Fibroblast of villous mesenchyme (primary cell): ENCODE data around the gene CCDC60. TPM values are rescaled to one million over a fixed set of nuclear protein-coding genes. Genes with fewer than 3 reads are reported as not detected.

Experiments
- DNase-seq: peaks from one replicate; pipeline ENCODE4 v3.0.0-alpha.2; 2010; ENCODE audit warnings: low read depth
- H3K4me3 ChIP-seq: 2 replicates; pipeline ENCODE4 v1.5.1; 2011; ENCODE audit warnings: low read depth, mild to moderate bottlenecking, low read length
- CTCF ChIP-seq: IDR thresholded peaks from 2 replicates; pipeline ENCODE4 v1.5.1; 2012; ENCODE audit warnings: low read depth, mild to moderate bottlenecking, low read length; ENCODE audit not compliant: insufficient read depth
- total RNA-seq: library from RNA; depleted of rRNA; stranded (reverse); fragments of >200 nt; gene quantifications from 2 replicates; pipeline ENCODE4 v1.2.3, GENCODE V29; 2012

The CCDC60 gene
- total RNA-seq, 1 donor, result not detected

GRCh38 chr12:119375883-119376190 lies 41.3 kb downstream of the CCDC60 start:
- TF ChIP-seq CTCF, result no peak
- DNase-seq, result no peak
- H3K4me3 ChIP-seq, result no peak overlapping the region

DNA sequence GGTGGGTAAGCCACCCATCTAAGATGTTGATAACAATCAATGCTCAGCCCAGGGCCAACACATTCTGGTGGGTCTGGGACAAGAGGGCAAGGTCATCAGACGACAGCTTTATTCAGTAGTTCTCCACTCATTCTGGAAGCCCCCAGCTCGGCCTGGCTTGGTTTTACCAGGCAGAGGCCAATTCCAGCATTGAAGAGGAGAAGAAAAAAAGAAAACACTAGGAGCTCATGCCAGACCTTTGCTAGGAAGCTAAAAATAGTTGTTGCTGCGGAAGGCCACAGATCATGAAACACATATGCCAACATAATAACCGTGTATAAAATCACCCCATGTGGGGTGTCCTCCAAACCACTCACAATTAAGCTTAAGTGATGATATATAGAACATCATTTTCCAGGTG lies 44.4 kb downstream of the CCDC60 start:
- no peak for TF ChIP-seq CTCF
- no peak overlapping the region for H3K4me3 ChIP-seq
- no peak for DNase-seq

DNA sequence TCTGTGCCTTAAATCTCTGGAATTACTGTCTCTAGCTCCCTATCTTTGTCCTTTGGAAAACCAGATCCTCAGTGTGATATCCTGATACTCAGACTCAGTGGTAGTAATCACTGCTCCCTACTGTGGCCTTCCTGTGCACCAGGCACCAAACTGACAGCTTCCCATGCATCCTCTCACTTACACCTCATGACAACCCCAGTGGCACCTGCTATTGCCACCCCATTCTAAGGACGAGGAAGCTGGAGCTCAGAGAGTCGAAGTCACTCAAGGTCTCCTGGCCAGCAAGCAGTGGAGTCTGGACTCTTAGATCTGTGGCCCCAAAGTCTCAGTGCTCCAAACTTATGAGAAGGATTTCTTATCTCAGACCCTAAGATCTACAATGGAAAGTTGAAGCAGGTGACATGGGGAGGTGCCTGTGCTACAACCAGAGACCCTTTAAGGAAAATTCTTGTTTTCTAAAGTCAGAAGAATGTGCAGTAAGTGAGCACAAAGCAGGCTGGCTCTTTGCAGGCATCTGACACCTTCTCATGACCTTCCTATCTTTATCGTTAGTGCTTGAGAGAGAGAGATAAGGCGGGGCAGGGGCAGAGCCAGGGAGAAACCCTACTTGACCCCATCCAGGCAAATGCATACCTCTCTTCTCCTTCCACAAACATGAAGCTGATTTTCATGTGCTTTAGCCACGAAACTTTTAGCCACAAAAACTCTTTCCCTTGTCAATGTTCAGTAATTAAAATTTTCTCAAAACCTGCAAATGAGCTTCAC lies 47.1 kb downstream of the CCDC60 start:
- TF ChIP-seq CTCF, result no peak
- no peak overlapping the region for H3K4me3 ChIP-seq
- no peak for DNase-seq

GRCh38 chr12:119383206-119383605 lies 48.7 kb downstream of the CCDC60 start:
- TF ChIP-seq CTCF, result no peak
- no peak for DNase-seq

DNA sequence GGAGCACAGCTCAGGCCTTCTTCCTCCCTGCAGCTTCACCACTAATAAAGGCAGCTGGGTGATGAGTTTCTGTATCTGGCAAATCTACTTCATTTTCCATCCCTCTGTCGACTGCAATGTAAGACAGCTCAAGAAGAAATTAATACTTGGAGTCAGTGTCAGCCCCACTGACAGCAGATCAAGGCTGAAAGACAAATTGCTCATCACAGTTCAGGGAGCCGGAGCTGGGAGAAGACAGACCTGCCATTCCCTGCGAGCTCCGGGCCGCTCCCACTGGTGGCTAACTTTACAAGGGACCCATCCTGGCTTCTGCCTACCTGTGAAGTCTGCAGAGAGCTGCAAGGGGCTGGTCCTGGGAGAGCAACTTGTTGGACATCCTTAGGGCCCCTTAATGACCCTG lies 49.8 kb downstream of the CCDC60 start:
- DNase-seq, result no peak
- no peak overlapping the region for H3K4me3 ChIP-seq
- TF ChIP-seq CTCF, result no peak

More at GRCh38 chr12:119383206-119383605, 48.7 kb downstream of the CCDC60 start:
- no peak overlapping the region for H3K4me3 ChIP-seq

- TF ChIP-seq CTCF, result no peak
- DNase-seq, result no peak
Observed at GRCh38 chr12:119385659-119386058, 51.1 kb downstream of the CCDC60 start.

GRCh38 chr12:119389687-119390086 lies 55.2 kb downstream of the CCDC60 start:
- no peak overlapping the region for H3K4me3 ChIP-seq
- TF ChIP-seq CTCF, result no peak
- no peak for DNase-seq

More at GRCh38 chr12:119385659-119386058, 51.1 kb downstream of the CCDC60 start:
- H3K4me3 ChIP-seq, result no peak overlapping the region
